ENCODE data around the gene ACTG1. TPM values are rescaled to one million over a fixed set of nuclear protein-coding genes. Genes with fewer than 3 reads are reported as not detected.
A peak's percentile ranks its signal among the peaks of the same experiment; 100 is the strongest.

ACTG1 gene
- total and polyA plus RNA-seq, 7 experiments from 2014 or later: 971 to 4,639 (median 1,185) TPM

DNA sequence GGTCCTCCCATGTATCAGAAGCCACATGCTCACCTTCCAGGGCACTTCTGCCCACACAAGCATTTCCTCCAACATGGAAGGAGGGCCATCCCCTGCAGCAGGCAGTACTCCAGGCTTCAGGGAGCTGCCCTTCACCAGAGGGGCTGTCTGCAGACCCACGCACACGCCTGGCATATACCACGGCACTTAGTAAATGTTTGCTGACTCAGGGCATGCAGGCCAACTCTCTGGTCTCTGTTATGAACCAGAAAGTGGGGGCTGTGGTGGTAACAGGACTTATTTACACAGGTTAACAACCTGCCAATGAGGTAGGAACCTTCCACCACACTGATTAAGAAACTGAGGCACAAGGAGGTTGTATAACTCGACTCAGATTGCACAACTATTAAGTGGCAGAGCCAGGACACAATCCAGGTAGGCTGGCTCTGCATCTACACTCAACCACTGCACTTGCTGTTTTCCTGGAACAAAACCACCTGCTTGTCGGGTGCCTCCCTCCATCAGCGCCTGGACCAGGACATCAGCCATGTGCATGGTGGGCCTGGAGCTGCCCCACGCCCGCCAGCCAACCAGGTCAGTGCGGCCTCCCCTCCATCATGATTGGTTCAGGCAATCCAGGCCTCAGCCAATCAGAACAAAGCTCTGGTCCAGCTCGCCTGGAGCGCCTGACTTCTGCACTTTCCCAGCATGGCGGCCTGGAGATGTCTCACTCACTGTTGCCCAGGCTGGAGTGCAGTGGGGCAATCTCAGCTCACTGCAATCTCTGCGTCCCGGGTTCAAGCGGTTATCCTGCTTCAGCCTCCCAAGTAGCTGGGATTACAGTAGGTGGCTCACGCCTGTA is 19.2 kb downstream of the ACTG1 start:
- Histone ChIP-seq H3K27me3 (ENCODE audit: control insufficient read depth in 2 of 2, insufficient read depth in 2 of 2, low read length in 2 of 2) (no peaks in the 10 kb centered on the region), H3K4me3 (ENCODE audit: low read length) (no peak overlapping the region), H3K4me1 (ENCODE audit: control insufficient read depth in 2 of 2, insufficient read depth in 2 of 2, low read length in 2 of 2) (no peaks in the 10 kb centered on the region), H3K36me3 (ENCODE audit: control insufficient read depth in 2 of 3, insufficient read depth in 3 of 3, low read length in 3 of 3) (no peaks in the 10 kb centered on the region), H3K9me3 (ENCODE audit: control insufficient read depth in 2 of 3, low read length in 3 of 3) (no peaks in the 10 kb centered on the region), H3K27ac (ENCODE audit: low read depth, low read length) (no peak overlapping the region)
- intact Hi-C loops (cut with micrococcal nuclease): no loop called here
- no peak overlapping the region for H3K27ac Mint-ChIP-seq
- H3K4me3 Mint-ChIP-seq: no peak overlapping the region
- no peak for DNase-seq
- ATAC-seq: no peak
- peaks cover 0 to 32% (median 0%) of the 10 kb centered on the region in 5 donors for H3K27me3 Mint-ChIP-seq
- no peaks in the 10 kb centered on the region for H3K36me3 Mint-ChIP-seq
- no peaks in the 10 kb centered on the region for H3K9me3 Mint-ChIP-seq
- CTCF ChIA-PET: interaction anchor here (0.6 kb wide), 1 partner anchor 107 kb away, joined by 5 read pairs; no protein-coding TSS in a partner anchor
- POLR2A ChIA-PET: interaction anchor here (0.6 kb wide), 1 partner anchor 14 kb away, joined by 4 read pairs; no protein-coding TSS in a partner anchor
- peaks cover 0 to 7% (median 4%) of the 10 kb centered on the region in 7 donors for H3K4me1 Mint-ChIP-seq

DNA sequence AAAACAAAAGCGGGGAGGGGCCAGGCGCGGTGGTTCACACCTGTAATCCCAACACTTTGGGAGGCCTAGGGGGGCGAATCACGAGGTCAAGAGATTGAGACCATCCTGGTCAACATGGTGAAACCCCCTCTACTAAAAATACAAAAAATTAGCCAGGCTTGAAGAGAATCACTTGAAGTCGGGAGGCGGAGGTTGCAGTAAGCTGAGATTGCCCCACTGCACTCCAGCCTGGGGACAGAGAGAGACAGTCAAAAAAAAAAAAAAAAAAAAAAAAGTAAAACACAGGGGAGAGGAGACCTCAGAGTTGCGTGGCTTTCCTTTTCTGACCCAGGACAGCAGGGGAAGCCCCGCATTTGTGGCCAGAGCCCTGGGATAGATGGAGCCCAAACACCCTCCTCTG is 19.9 kb downstream of the ACTG1 start:
- Mint-ChIP-seq H3K27me3 (peaks cover 0 to 26% (median 0%) of the 10 kb centered on the region in 5 donors), H3K4me3 (no peak overlapping the region), H3K4me1 (peaks cover 0 to 7% (median 4%) of the 10 kb centered on the region in 7 donors), H3K36me3 (no peaks in the 10 kb centered on the region), H3K9me3 (no peaks in the 10 kb centered on the region), H3K27ac (no peak overlapping the region)
- POLR2A ChIA-PET: interaction anchor here (1.0 kb wide), 2 partner anchors 16 to 18 kb away, joined by 3 to 5 read pairs; no protein-coding TSS in a partner anchor
- Histone ChIP-seq H3K9me3 (ENCODE audit: control insufficient read depth in 2 of 3, low read length in 3 of 3) (no peaks in the 10 kb centered on the region), H3K36me3 (ENCODE audit: control insufficient read depth in 2 of 3, insufficient read depth in 3 of 3, low read length in 3 of 3) (no peaks in the 10 kb centered on the region), H3K4me3 (ENCODE audit: low read length) (no peak overlapping the region), H3K27ac (ENCODE audit: low read depth, low read length) (no peak overlapping the region), H3K4me1 (ENCODE audit: control insufficient read depth in 2 of 2, insufficient read depth in 2 of 2, low read length in 2 of 2) (no peaks in the 10 kb centered on the region), H3K27me3 (ENCODE audit: control insufficient read depth in 2 of 2, insufficient read depth in 2 of 2, low read length in 2 of 2) (no peaks in the 10 kb centered on the region)
- CTCF ChIA-PET: interaction anchor here (0.6 kb wide), 1 partner anchor 108 kb away, joined by 5 read pairs; no protein-coding TSS in a partner anchor
- DNase-seq (no peak), ATAC-seq (no peak)
- intact Hi-C loops (cut with micrococcal nuclease): no loop called here

GRCh38 chr17:81492202-81492601 is 20.4 kb downstream of the ACTG1 start:
- no peak for ATAC-seq
- Mint-ChIP-seq H3K4me1 (peaks cover 0 to 7% (median 4%) of the 10 kb centered on the region in 7 donors), H3K27ac (no peak overlapping the region), H3K36me3 (no peaks in the 10 kb centered on the region), H3K4me3 (no peak overlapping the region), H3K27me3 (peaks cover 0 to 26% (median 0%) of the 10 kb centered on the region in 5 donors), H3K9me3 (no peaks in the 10 kb centered on the region)
- no peaks in the 10 kb centered on the region for H3K9me3 ChIP-seq (ENCODE audit: control insufficient read depth in 2 of 3, low read length in 3 of 3)
- no peaks in the 10 kb centered on the region for H3K27me3 ChIP-seq (ENCODE audit: control insufficient read depth in 2 of 2, insufficient read depth in 2 of 2, low read length in 2 of 2)
- no peaks in the 10 kb centered on the region for H3K4me1 ChIP-seq (ENCODE audit: control insufficient read depth in 2 of 2, insufficient read depth in 2 of 2, low read length in 2 of 2)
- no peak overlapping the region for H3K27ac ChIP-seq (ENCODE audit: low read depth, low read length)
- CTCF ChIA-PET: no interaction called here
- intact Hi-C loops (cut with micrococcal nuclease): no loop called here
- no peaks in the 10 kb centered on the region for H3K36me3 ChIP-seq (ENCODE audit: control insufficient read depth in 2 of 3, insufficient read depth in 3 of 3, low read length in 3 of 3)
- POLR2A ChIA-PET: interaction anchor here (1.0 kb wide), 2 partner anchors 16 to 19 kb away, joined by 3 to 5 read pairs; no protein-coding TSS in a partner anchor
- DNase-seq: no peak
- H3K4me3 ChIP-seq (ENCODE audit: low read length): no peak overlapping the region

DNA sequence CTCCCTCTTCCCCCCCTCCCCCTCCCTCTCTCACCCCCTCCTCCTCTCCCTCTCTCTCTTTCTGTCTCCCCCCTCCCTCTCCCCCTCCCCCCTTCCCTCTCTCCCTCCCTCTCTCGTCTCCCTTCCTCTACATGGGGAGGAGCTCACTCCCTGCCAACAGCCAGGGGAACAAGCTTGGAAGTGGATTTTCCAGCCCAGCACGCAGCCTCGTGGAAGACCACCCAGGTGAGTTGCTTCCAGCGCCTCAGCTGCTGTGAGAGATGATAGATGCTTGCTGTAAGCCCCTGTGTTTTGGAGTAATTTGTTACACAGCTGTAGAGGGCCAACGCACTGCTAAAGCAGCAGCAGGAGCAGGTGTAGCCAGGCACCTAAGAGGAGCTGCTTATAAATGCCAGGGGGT is 20.8 kb downstream of the ACTG1 start:
- Mint-ChIP-seq H3K27me3 (peaks cover 0 to 26% (median 0%) of the 10 kb centered on the region in 5 donors), H3K4me3 (no peak overlapping the region), H3K4me1 (peaks cover 0 to 8% (median 4%) of the 10 kb centered on the region in 7 donors), H3K36me3 (no peaks in the 10 kb centered on the region), H3K9me3 (no peaks in the 10 kb centered on the region), H3K27ac (no peak overlapping the region)
- ChIA-PET CTCF (no interaction called here), POLR2A (interaction anchor here (1.0 kb wide), 2 partner anchors 17 to 19 kb away, joined by 3 to 5 read pairs; no protein-coding TSS in a partner anchor)
- intact Hi-C loops (cut with micrococcal nuclease): no loop called here
- H3K27ac ChIP-seq (ENCODE audit: low read depth, low read length): no peak overlapping the region
- H3K27me3 ChIP-seq (ENCODE audit: control insufficient read depth in 2 of 2, insufficient read depth in 2 of 2, low read length in 2 of 2): no peaks in the 10 kb centered on the region
- DNase-seq: no peak
- no peaks in the 10 kb centered on the region for H3K36me3 ChIP-seq (ENCODE audit: control insufficient read depth in 2 of 3, insufficient read depth in 3 of 3, low read length in 3 of 3)
- no peak overlapping the region for H3K4me3 ChIP-seq (ENCODE audit: low read length)
- ATAC-seq: no peak
- H3K4me1 ChIP-seq (ENCODE audit: control insufficient read depth in 2 of 2, insufficient read depth in 2 of 2, low read length in 2 of 2): no peaks in the 10 kb centered on the region
- no peaks in the 10 kb centered on the region for H3K9me3 ChIP-seq (ENCODE audit: control insufficient read depth in 2 of 3, low read length in 3 of 3)

GRCh38 chr17:81491181-81491581 is 21.4 kb downstream of the ACTG1 start:
- intact Hi-C loops (cut with micrococcal nuclease): no loop called here
- Mint-ChIP-seq H3K9me3 (no peaks in the 10 kb centered on the region), H3K4me1 (peaks cover 1 to 8% (median 4%) of the 10 kb centered on the region in 7 donors), H3K27me3 (peaks cover 0 to 21% (median 1%) of the 10 kb centered on the region in 5 donors), H3K4me3 (no peak overlapping the region), H3K36me3 (no peaks in the 10 kb centered on the region), H3K27ac (no peak overlapping the region)
- DNase-seq: no peak
- POLR2A ChIA-PET: interaction anchor here (5.5 kb wide), 1 partner anchor 19 kb away, joined by 48 read pairs; the partner anchor contains the start of gene ACTG1
- Histone ChIP-seq H3K4me1 (ENCODE audit: control insufficient read depth in 2 of 2, insufficient read depth in 2 of 2, low read length in 2 of 2) (no peaks in the 10 kb centered on the region), H3K36me3 (ENCODE audit: control insufficient read depth in 2 of 3, insufficient read depth in 3 of 3, low read length in 3 of 3) (no peaks in the 10 kb centered on the region), H3K27me3 (ENCODE audit: control insufficient read depth in 2 of 2, insufficient read depth in 2 of 2, low read length in 2 of 2) (peaks cover 0 to under 1% of the 10 kb centered on the region in 2 donors), H3K4me3 (ENCODE audit: low read length) (no peak overlapping the region), H3K9me3 (ENCODE audit: control insufficient read depth in 2 of 3, low read length in 3 of 3) (no peaks in the 10 kb centered on the region), H3K27ac (ENCODE audit: low read depth, low read length) (no peak overlapping the region)
- no peak for ATAC-seq
- CTCF ChIA-PET: no interaction called here

GRCh38 chr17:81489998-81490992 is 22.3 kb downstream of the ACTG1 start:
- Mint-ChIP-seq H3K27ac (peak overlapping the region in 1 of 9 donors; percentile 25), H3K4me3 (peak overlapping the region in 5 of 10 donors; percentile 48 to 79 (median 73)), H3K36me3 (no peaks in the 10 kb centered on the region), H3K27me3 (peaks cover 0 to 19% (median 5%) of the 10 kb centered on the region in 5 donors), H3K9me3 (no peaks in the 10 kb centered on the region), H3K4me1 (peaks cover 3 to 11% (median 6%) of the 10 kb centered on the region in 7 donors)
- Histone ChIP-seq H3K27me3 (ENCODE audit: control insufficient read depth in 2 of 2, insufficient read depth in 2 of 2, low read length in 2 of 2) (peaks cover 0 to 4% of the 10 kb centered on the region in 2 donors), H3K4me1 (ENCODE audit: control insufficient read depth in 2 of 2, insufficient read depth in 2 of 2, low read length in 2 of 2) (no peaks in the 10 kb centered on the region), H3K36me3 (ENCODE audit: control insufficient read depth in 2 of 3, insufficient read depth in 3 of 3, low read length in 3 of 3) (no peaks in the 10 kb centered on the region), H3K27ac (ENCODE audit: low read depth, low read length) (no peak overlapping the region), H3K9me3 (ENCODE audit: control insufficient read depth in 2 of 3, low read length in 3 of 3) (no peaks in the 10 kb centered on the region), H3K4me3 (ENCODE audit: low read length) (no peak overlapping the region)
- DNase-seq: no peak
- intact Hi-C loops (cut with micrococcal nuclease): loop anchor here in 1 of 2 donors (10.0 kb wide), 1 partner anchor 455 kb away; the partner anchor contains the start of gene BAIAP2
- ChIA-PET POLR2A (interaction anchor here (0.6 to 5.5 kb wide), 2 partner anchors 18 to 20 kb away, joined by 3 to 48 read pairs; partner anchors contain the start of gene ACTG1), CTCF (interaction anchor here (0.9 kb wide), 1 partner anchor 92 kb away, joined by 3 read pairs; no protein-coding TSS in a partner anchor)
- ATAC-seq: no peak

Measured in naive thymus-derived CD4-positive, alpha-beta T cell (primary cell).